PC-3 (cell line): ENCODE measurements around the gene CHKA.

Experiments
- CTCF ChIP-seq: fragments of 300-600 bp; sonication (generic); conservative IDR thresholded peaks from 2 replicates; pipeline ENCODE4 v1.5.1; 2017; ENCODE audit warnings: antibody characterized with exemption, low read depth, mild to moderate bottlenecking, low read length
- EZH2 ChIP-seq: fragments of 300-600 bp; sonication (generic); IDR thresholded peaks from one replicate; pipeline ENCODE4 v1.6.1; 2017; ENCODE audit warnings: antibody characterized with exemption, mild to moderate bottlenecking, low read length; ENCODE audit not compliant: unreplicated experiment

GRCh38 chr11:68037411-68038225 is 83.6 kb downstream of the CHKA start:
- TF ChIP-seq CTCF = no peak
- TF ChIP-seq EZH2 = no peak
